Vagina (tissue), 2 donors: Measurements from ENCODE around the gene AJM1.
"Not testable (repeated sequence)": the region's sequence is repeated elsewhere in the genome, so short reads cannot be mapped to it uniquely, and the experiment has no call there.

Source experiments
- CTCF ChIP-seq, 3 experiments: fragments of 450-650 bp in 2 of 3; fragments of 200-600 bp in 1 of 3; sonication (generic) in 1 of 3; IDR thresholded peaks; one replicate each; pipeline ENCODE4 v1.5.1; 2017 to 2019; ENCODE audit warnings: antibody characterized with exemption in 3 of 3, mild to moderate bottlenecking in 2 of 3, moderate library complexity in 2 of 3
- POLR2A ChIP-seq, 2 donors: fragments of 450-650 bp; IDR thresholded peaks; one replicate each; pipeline ENCODE4 v1.6.1; 2017; ENCODE audit warnings: antibody characterized with exemption in 2 of 2, mild to moderate bottlenecking in 2 of 2, moderate library complexity in 2 of 2
- POLR2AphosphoS5 ChIP-seq, 2 donors: sonication (generic); formaldehyde crosslinking; IDR thresholded peaks; one replicate each; pipeline ENCODE4 v1.9.0; 2017; ENCODE audit warnings: antibody characterized with exemption in 2 of 2, mild to moderate bottlenecking in 2 of 2, low read depth in 1 of 2; ENCODE audit not compliant: insufficient read depth in 1 of 2

GRCh38 chr9:136883670-136884069, 41.4 kb downstream of the AJM1 start:
- TF ChIP-seq CTCF (IDR thresholded peaks at IDR 0.05); POLR2A (IDR thresholded peaks at IDR 0.05); POLR2AphosphoS5 (IDR thresholded peaks at IDR 0.05; ENCODE audit: insufficient read depth in 1 of 2, low read depth in 1 of 2): not testable (repeated sequence)
